SK-N-MC (cell line): ENCODE data around the gene SRCIN1.

ENCODE experiments used
- EZH2 ChIP-seq: fragments of 200-600 bp; sonication (generic); IDR thresholded peaks from one replicate; pipeline ENCODE4 v1.6.1; 2017; ENCODE audit warnings: antibody characterized with exemption
- FOXP2 ChIP-seq: optimal IDR thresholded peaks from 2 replicates; pipeline ENCODE3; 2011; ENCODE audit warnings: mild to moderate bottlenecking, moderate library complexity; ENCODE audit not compliant: insufficient read depth; ENCODE audit errors: extremely low read length, control extremely low read depth
- POLR2AphosphoS5 ChIP-seq: IDR thresholded peaks from 2 replicates; pipeline ENCODE4 v1.6.1; 2012; ENCODE audit warnings: mild to moderate bottlenecking, low read depth, low read length, borderline replicate concordance

DNA sequence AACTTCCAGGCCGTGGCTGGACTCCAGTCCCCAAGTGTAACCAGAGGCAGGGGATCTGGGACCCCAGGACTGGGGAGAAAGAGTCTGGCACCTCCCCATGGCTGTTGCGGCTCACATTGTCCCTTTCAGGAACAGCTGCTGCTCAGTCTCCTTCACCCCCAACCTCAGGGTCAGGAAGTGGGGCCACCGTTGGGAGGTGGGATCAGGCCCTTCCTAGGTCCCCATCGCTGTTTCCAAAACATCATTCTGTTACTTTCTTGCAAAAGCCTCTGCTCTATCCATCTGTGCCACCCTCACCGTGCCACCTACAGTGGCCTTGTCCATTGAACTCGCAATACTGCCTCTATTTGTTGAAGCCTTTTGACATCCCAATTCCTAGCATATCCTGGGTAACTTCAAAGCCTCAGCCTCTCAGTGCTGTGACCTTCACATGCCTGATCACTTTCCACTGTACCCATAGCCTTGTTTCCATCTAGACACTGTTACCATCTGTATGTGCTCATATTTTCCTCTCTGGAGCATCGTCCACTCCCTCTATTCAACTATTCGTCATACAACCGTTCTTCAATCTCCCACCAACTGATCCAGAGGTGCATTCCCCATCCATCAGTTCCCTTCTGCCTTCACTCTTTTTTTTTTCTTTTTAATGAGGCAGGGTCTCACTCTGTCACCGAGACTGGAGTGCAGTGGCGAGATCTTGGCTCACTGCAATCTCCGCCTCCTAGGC lies 15.0 kb upstream of the SRCIN1 start:
- no peak for TF ChIP-seq EZH2
- no peak for TF ChIP-seq POLR2AphosphoS5
- no peak for TF ChIP-seq FOXP2
